OCI-LY3 (cell line): Measurements from ENCODE around the gene LUZP2.

Source experiments
- H2AFZ ChIP-seq: fragments of 200-600, 300-600 bp; shearing (Covaris generic); 2 replicates; pipeline ENCODE4 v1.6.0; 2014; ENCODE audit warnings: antibody characterized with exemption, low read depth, low read length
- H3K27ac ChIP-seq: fragments of 200-600, 300-600 bp; sonication (generic); 2 replicates; pipeline ENCODE4 v1.5.1; 2014; ENCODE audit warnings: mild to moderate bottlenecking, low read length, moderate library complexity, mixed read lengths
- H3K27me3 ChIP-seq: fragments of 200-600, 300-600 bp; sonication (generic); 2 replicates; pipeline ENCODE4 v1.6.1; 2014; ENCODE audit warnings: low read depth, low read length, mixed read lengths
- H3K36me3 ChIP-seq: fragments of 200-600, 300-600 bp; sonication (generic); replicated peaks from 2 replicates; pipeline ENCODE3; 2014; ENCODE audit warnings: low read depth, low read length, mixed read lengths
- H3K4me1 ChIP-seq: fragments of 300-600, 200-600 bp; sonication (generic); 2 replicates; pipeline ENCODE4 v1.6.1; 2014; ENCODE audit warnings: low read length, mixed read lengths
- H3K4me2 ChIP-seq: fragments of 200-600, 300-600 bp; sonication (generic); 2 replicates; pipeline ENCODE4 v1.6.1; 2014; ENCODE audit warnings: low read length, mixed read lengths
- H3K4me3 ChIP-seq: fragments of 300-600, 200-600 bp; sonication (generic); 2 replicates; pipeline ENCODE4 v1.5.1; 2014; ENCODE audit warnings: antibody characterized with exemption, mild to moderate bottlenecking, low read length, moderate library complexity
- H3K79me2 ChIP-seq: fragments of 300-600, 200-600 bp; shearing (Covaris generic); 2 replicates; pipeline ENCODE4 v1.6.1; 2014; ENCODE audit warnings: mild to moderate bottlenecking, low read length, mixed read lengths
- H3K9ac ChIP-seq: fragments of 300-600, 200-600 bp; shearing (Covaris generic); 2 replicates; pipeline ENCODE4 v1.6.0; 2014; ENCODE audit warnings: mild to moderate bottlenecking, low read length, moderate library complexity
- H3K9me3 ChIP-seq: fragments of 200-600, 300-600 bp; shearing (Covaris generic); 2 replicates; pipeline ENCODE4 v1.6.1; 2014; ENCODE audit warnings: low read length, mixed read lengths; ENCODE audit not compliant: insufficient read depth
- H4K20me1 ChIP-seq: fragments of 200-600, 300-600 bp; sonication (generic); 2 replicates; pipeline ENCODE4 v1.6.1; 2016; ENCODE audit warnings: low read length, mixed read lengths; ENCODE audit not compliant: insufficient read depth
- CTCF ChIP-seq: fragments of 200-600, 300-600 bp; sonication (generic); IDR thresholded peaks from 2 replicates; pipeline ENCODE4 v1.5.1; 2014; ENCODE audit warnings: antibody characterized with exemption, low read length, low read depth
- EZH2phosphoT487 ChIP-seq: fragments of 200-600 bp; shearing (Covaris generic); IDR thresholded peaks from 2 replicates; pipeline ENCODE4 v1.6.1; 2018; ENCODE audit warnings: antibody characterized with exemption, mixed run types, low read depth

LUZP2 gene

GRCh38 chr11:24471084-24471483 lies 25.8 kb upstream of the LUZP2 start:
- Histone ChIP-seq H3K36me3 (no peaks in the 10 kb centered on the region), H3K4me1 (no peaks in the 10 kb centered on the region), H3K27me3 (no peaks in the 10 kb centered on the region), H4K20me1 (no peaks in the 10 kb centered on the region), H3K9me3 (no peaks in the 10 kb centered on the region), H3K4me2 (no peak overlapping the region), H3K9ac (no peak overlapping the region), H3K27ac (no peak overlapping the region), H3K79me2 (no peaks in the 10 kb centered on the region), H3K4me3 (no peak overlapping the region), H2AFZ (no peak overlapping the region)
- TF ChIP-seq CTCF (no peak), EZH2phosphoT487 (no peak)

DNA sequence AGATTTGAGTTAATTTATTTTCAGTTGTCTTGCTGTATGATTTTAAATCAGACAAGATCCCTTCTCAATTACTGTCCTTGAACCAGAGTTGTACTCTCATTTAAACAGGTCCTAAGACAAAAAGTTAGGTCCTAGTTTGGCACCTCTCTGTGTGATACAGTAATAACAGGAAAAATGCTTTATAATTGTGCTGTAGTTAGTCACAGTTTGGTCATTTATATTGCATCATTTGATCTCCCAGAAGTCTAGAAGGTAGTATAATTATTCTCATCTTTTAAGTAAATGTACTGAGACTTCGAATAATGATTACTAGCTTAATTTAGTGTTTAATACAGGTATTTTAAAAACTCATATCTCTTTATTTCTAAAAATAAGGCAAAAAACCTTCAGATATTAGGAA lies 18.1 kb upstream of the LUZP2 start:
- H4K20me1 ChIP-seq, result no peaks in the 10 kb centered on the region
- no peaks in the 10 kb centered on the region for H3K4me1 ChIP-seq
- H3K27ac ChIP-seq, result no peak overlapping the region
- H3K4me2 ChIP-seq, result no peak overlapping the region
- H3K36me3 ChIP-seq, result no peaks in the 10 kb centered on the region
- no peak overlapping the region for H2AFZ ChIP-seq
- H3K4me3 ChIP-seq, result no peak overlapping the region
- no peak overlapping the region for H3K9ac ChIP-seq
- no peaks in the 10 kb centered on the region for H3K79me2 ChIP-seq
- TF ChIP-seq CTCF (no peak), EZH2phosphoT487 (no peak)
- H3K27me3 ChIP-seq, result no peaks in the 10 kb centered on the region
- H3K9me3 ChIP-seq, result no peaks in the 10 kb centered on the region

- Histone ChIP-seq H3K9me3 (no peaks in the 10 kb centered on the region), H3K27me3 (no peaks in the 10 kb centered on the region), H2AFZ (no peak overlapping the region), H4K20me1 (no peaks in the 10 kb centered on the region), H3K9ac (no peak overlapping the region), H3K4me3 (no peak overlapping the region), H3K27ac (no peak overlapping the region), H3K36me3 (no peaks in the 10 kb centered on the region), H3K4me1 (no peaks in the 10 kb centered on the region), H3K79me2 (no peaks in the 10 kb centered on the region), H3K4me2 (no peak overlapping the region)
- no peak for TF ChIP-seq EZH2phosphoT487
- no peak for TF ChIP-seq CTCF
Observed at GRCh38 chr11:24489477-24489876, 7.4 kb upstream of the LUZP2 start.

DNA sequence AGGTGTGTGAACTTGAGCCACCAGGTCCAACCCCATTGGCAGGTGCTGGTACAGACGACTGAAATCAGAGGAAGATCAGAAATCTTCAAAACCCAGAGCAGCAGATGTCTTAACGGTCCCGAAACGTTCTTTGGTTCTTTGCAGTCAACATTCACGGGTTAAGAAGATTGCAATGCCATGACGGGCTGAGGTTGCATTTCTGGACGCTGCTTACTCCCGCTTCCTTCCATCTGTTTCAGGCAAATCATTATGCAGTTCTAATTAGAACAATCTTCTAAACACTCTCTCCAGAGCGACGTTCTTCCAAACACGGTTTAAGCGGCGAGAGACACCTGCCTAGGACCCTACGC lies 492 bp upstream of the LUZP2 start:
- H3K27ac ChIP-seq, result no peak overlapping the region

More for the DNA sequence above, 492 bp upstream of the LUZP2 start:
- H3K9ac ChIP-seq, result no peak overlapping the region
- H3K27me3 ChIP-seq, result no peaks in the 10 kb centered on the region
- no peaks in the 10 kb centered on the region for H3K79me2 ChIP-seq
- H3K4me1 ChIP-seq, result no peaks in the 10 kb centered on the region
- no peak overlapping the region for H3K4me3 ChIP-seq
- TF ChIP-seq CTCF (no peak), EZH2phosphoT487 (no peak)
- H3K9me3 ChIP-seq, result no peaks in the 10 kb centered on the region
- H4K20me1 ChIP-seq, result no peaks in the 10 kb centered on the region
- H3K4me2 ChIP-seq, result no peak overlapping the region
- no peaks in the 10 kb centered on the region for H3K36me3 ChIP-seq
- no peak overlapping the region for H2AFZ ChIP-seq
